HepG2 (cell line): ENCODE data around the gene DIS3L2.

ENCODE experiments used
- CTCF ChIP-seq: sonication (generic); formaldehyde crosslinking; IDR thresholded peaks from 2 replicates; pipeline ENCODE4 v1.5.0; 2020; ENCODE audit warnings: mild to moderate bottlenecking, missing genetic modification reagents, moderate library complexity
- ZFX ChIP-seq: sonication (generic); formaldehyde crosslinking; IDR thresholded peaks from 2 replicates; pipeline ENCODE4 v1.4.0; 2020; ENCODE audit warnings: mild to moderate bottlenecking, low read depth, missing genetic modification reagents, moderate library complexity

DNA sequence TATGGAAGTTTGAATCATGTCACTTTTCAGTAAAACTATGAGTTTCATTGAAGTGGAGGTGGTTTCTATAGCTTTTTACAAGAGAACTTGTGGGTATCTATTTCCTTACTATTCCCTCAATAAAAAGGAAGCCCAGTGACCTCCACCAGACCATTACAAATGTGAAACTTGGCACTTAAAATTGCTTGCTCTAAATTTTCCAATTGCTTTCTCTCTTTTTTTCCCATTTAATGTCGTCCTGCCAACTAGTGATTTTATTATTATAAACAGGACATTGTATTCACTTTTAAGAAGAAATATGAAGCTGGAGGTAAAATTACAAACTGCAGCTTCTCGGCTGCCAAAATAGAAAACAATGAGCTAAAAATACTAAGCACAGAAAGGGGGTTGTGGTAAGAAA, 208.9 kb downstream of the DIS3L2 start:
- TF ChIP-seq CTCF (CRISPR knock-in tag) (no peak), ZFX (CRISPR knock-in tag) (no peak)
